Urinary bladder (tissue), 4 donors: Measurements from ENCODE around the gene APP. TPM values are rescaled to one million over a fixed set of nuclear protein-coding genes. Genes with fewer than 3 reads are reported as not detected.

Source experiments
- DNase-seq: peaks from one replicate; pipeline ENCODE4 v3.0.0-alpha.2; 2015; ENCODE audit errors: extremely low spot score
- H3K27ac ChIP-seq: one replicate; pipeline ENCODE4 v1.5.1; 2013; ENCODE audit warnings: low read depth, mild to moderate bottlenecking, moderate library complexity
- H3K36me3 ChIP-seq: one replicate; pipeline ENCODE4 v1.6.1; 2013; ENCODE audit warnings: mild to moderate bottlenecking, moderate library complexity; ENCODE audit not compliant: insufficient read depth
- H3K4me1 ChIP-seq: one replicate; pipeline ENCODE4 v1.6.1; 2013; ENCODE audit warnings: mild to moderate bottlenecking, moderate library complexity; ENCODE audit not compliant: insufficient read depth
- H3K4me3 ChIP-seq: one replicate; pipeline ENCODE4 v1.5.1; 2013; ENCODE audit warnings: low read depth, low read length
- WGBS: extraction: QIAGEN DNeasy Blood & Tissue Kit; methylation state at CpG from one replicate; pipeline ENCODE4 v1.1.7; 2013; 5-methylcytosine and 5-hydroxymethylcytosine counted together
- polyA plus RNA-seq: library from polyadenylated mRNA; stranded (reverse); fragments of 200-250 nt; gene quantifications from one replicate; pipeline ENCODE4 v1.2.3, GENCODE V29; 2013
- total RNA-seq: library from RNA; depleted of rRNA; stranded (reverse); fragments of >200 nt; gene quantifications from one replicate; pipeline ENCODE4 v1.2.3, GENCODE V29; 2014
- donor health status: healthy with polysubstance abuse.
- donor health status: healthy.

APP gene
- total and polyA plus RNA-seq, 2 donors = 269 to 469 TPM

DNA sequence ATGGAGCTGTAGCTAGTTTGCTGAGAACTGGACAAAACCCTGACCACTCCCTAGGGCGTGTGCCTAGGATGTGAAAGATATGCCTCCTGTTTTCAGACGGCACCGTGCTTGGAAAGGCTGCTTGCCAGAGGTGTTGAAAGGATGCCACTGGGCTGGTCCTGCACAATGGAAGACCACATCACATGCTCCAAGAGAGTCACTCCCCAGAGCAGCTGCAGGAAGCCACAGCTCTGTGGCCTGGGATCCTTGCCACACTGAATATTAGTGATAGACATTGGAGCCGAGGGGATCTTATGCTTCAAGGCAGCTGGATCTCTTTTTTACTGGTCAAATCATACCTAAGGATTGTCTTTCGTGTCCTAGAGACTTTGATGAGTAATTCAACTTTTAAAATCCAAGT lies 6.6 kb upstream of the APP start:
- DNase-seq = no peak
- no peak overlapping the region for H3K27ac ChIP-seq
- WGBS = 53% methylated on average over 5 of the region's 5 CpGs

DNA sequence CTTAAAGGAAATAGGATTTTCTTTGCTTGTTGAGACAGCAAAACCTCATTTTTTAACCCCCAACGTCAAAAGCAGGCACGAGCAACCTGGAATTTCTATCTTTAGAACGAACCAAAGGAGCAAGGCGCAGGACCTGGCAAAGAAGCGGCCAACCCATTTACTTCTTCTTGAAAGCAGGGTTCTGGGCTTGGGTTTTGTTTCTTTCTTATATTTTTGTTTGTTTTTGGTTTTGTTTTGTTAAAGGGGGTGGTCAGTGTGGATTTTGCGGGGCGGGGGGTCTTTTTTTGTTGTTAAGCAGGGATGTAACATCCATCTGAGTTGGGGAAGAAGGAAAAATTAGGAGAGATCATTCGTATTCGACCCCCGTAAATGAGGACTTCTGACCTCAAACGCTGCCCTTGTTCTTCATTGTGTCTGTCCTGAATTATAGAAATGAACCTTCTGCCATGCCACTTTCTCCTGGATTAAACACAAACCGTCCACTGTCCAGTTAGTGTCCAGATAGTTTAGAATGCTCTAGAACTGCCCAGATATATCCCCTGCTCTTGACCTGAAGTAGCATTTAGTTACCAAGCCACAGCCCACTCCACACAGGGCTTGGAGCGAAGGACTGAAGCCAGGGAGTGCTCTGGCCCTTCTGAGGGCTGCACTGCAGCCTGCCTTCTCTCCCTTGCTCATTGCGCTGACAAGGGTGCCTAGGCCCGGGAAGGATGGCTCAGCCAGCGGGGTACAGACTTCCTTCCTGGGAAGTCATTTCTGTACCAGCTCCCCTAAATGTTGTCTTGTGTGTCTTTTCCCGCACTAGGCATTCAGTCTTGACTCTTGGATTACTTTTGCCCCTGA lies 909 bp upstream of the APP start:
- no peak for DNase-seq
- Histone ChIP-seq H3K36me3 (no peaks in the 10 kb centered on the region), H3K4me3 (peak overlapping the region; percentile 72), H3K4me1 (no peaks in the 10 kb centered on the region), H3K27ac (no peak overlapping the region)
- 64% methylated on average over 17 of the region's 17 CpGs for WGBS

More for the DNA sequence above, 6.6 kb upstream of the APP start:
- Histone ChIP-seq H3K4me1 (no peaks in the 10 kb centered on the region), H3K4me3 (no peak overlapping the region), H3K36me3 (no peaks in the 10 kb centered on the region)

GRCh38 chr21:26169611-26170470 lies 729 bp downstream of the APP start:
- under 1% methylated on average over 80 of the region's 80 CpGs for WGBS
- no peaks in the 10 kb centered on the region for H3K4me1 ChIP-seq
- DNase-seq = no peak

DNA sequence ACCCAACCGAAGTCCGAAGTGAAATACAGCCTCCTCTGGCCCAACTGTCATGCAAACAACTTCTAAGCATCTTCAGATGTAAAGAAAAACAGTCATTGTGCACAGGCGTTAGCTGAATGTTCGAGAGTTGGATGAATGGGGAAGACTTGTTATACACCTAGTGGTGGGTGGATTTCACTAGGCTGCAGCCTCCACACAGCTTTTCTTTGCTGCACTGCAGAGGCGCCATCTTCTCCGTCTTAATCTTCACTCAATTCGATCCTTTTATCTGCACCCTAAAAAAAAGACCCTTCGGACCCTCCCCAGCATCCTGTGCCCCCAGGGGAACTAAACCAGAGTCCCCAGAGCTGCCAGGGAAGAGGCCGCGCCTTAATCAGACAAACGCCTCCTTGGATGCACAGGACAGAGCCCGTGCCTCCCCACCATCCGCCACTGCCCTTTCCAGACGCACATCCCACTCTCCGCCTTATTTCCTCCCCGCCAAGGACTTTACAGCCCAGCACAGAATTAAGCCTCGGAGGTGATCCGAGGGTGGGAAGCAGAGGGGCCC lies 1.4 kb downstream of the APP start:
- Histone ChIP-seq H3K4me1 (no peaks in the 10 kb centered on the region), H3K4me3 (peak overlapping the region; percentile 72), H3K36me3 (no peaks in the 10 kb centered on the region), H3K27ac (peak overlapping the region; percentile 91)
- DNase-seq = peak; percentile 42
- under 1% methylated on average over 18 of the region's 18 CpGs for WGBS

More at GRCh38 chr21:26169611-26170470, 729 bp downstream of the APP start:
- Histone ChIP-seq H3K36me3 (no peaks in the 10 kb centered on the region), H3K27ac (peak overlapping the region; percentile 91), H3K4me3 (peak overlapping the region; percentile 72)

- no peaks in the 10 kb centered on the region for H3K4me1 ChIP-seq
- 69% methylated on average over 4 of the region's 4 CpGs for WGBS
- no peak overlapping the region for H3K27ac ChIP-seq
- no peak for DNase-seq
- no peaks in the 10 kb centered on the region for H3K36me3 ChIP-seq
- no peak overlapping the region for H3K4me3 ChIP-seq
Observed at GRCh38 chr21:26168371-26168770, 2.2 kb downstream of the APP start.

DNA sequence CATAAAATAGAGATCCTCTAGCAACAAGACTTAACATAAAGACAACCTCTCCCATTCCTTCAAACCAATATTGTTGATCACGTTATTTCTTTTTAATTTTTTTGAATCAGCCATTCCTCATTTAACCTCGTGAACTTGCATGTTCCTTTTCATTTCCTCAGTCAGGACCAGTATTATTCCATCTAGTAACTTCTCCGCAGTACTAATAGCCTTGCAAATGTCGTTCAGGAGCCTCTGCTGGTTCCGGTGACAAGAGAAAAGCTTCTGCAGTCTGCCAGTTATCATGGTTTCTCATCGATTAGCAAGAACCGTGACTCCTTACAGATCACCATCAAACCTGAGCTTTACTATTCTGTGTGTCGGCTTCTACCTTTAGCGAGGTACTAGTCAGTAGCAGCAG lies 3.0 kb downstream of the APP start:
- H3K36me3 ChIP-seq = no peaks in the 10 kb centered on the region
- H3K4me1 ChIP-seq = no peaks in the 10 kb centered on the region
- no peak overlapping the region for H3K27ac ChIP-seq
- WGBS = 70% methylated on average over 9 of the region's 9 CpGs
- no peak overlapping the region for H3K4me3 ChIP-seq
- DNase-seq = no peak

DNA sequence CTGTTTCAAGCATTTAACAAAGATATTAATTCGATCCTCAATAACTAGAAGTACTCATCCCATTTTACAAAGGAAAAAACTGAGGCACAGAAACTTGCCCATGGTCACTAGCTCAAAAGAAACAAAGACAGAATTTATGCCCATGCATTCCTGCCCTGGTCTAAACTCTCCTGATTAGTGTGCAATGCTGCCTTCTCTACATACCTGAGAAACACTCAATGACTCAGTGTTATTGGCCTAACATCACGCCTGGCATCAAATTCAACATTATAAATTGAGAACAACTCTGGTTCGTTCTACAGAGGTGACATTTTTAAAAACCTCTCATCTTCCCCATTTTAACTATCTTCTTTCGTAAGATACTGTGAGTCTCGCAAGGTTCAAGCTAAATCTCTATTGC lies 5.2 kb downstream of the APP start:
- no peaks in the 10 kb centered on the region for H3K4me1 ChIP-seq
- no peak overlapping the region for H3K27ac ChIP-seq
- WGBS = 83% methylated on average over 5 of the region's 5 CpGs
- DNase-seq = no peak
- no peak overlapping the region for H3K4me3 ChIP-seq
- H3K36me3 ChIP-seq = no peaks in the 10 kb centered on the region

GRCh38 chr21:26164311-26164710 lies 6.3 kb downstream of the APP start:
- Histone ChIP-seq H3K36me3 (no peaks in the 10 kb centered on the region), H3K4me1 (no peaks in the 10 kb centered on the region), H3K27ac (no peak overlapping the region), H3K4me3 (no peak overlapping the region)
- no peak for DNase-seq
- 60% methylated on average over 2 of the region's 2 CpGs for WGBS

- H3K27ac ChIP-seq = no peak overlapping the region
- H3K36me3 ChIP-seq = no peaks in the 10 kb centered on the region
- no peak overlapping the region for H3K4me3 ChIP-seq
- 97% methylated on average over 4 of the region's 4 CpGs for WGBS
- H3K4me1 ChIP-seq = no peaks in the 10 kb centered on the region
- DNase-seq = no peak
Observed at GRCh38 chr21:26162081-26162480, 8.5 kb downstream of the APP start.

GRCh38 chr21:26159869-26160268 lies 10.7 kb downstream of the APP start:
- no peak for DNase-seq
- H3K36me3 ChIP-seq = no peaks in the 10 kb centered on the region
- no peaks in the 10 kb centered on the region for H3K4me1 ChIP-seq
- H3K4me3 ChIP-seq = no peak overlapping the region
- WGBS = 97% methylated on average over 1 of the region's 1 CpG
- H3K27ac ChIP-seq = no peak overlapping the region

DNA sequence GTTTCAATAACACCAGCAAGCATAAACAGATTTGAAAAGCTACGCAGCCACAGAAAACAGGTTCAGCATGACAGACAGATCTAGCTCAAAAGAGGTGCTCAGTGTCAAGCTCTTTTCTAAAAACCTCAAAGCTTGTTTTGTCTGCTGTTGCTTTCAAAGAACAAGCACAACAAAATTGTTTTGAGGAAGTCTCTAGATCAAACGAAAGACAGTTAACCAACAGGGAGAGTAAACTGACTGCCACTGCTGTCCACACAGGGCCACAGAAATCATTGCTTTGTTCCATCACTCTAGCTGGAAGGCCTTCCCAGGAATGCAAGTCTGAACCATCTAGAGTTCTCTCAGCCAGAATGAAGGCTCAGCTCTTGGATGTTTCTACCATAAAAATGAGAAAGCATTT lies 12.8 kb downstream of the APP start:
- no peak overlapping the region for H3K27ac ChIP-seq

GRCh38 chr21:26154753-26155152 lies 15.8 kb downstream of the APP start:
- WGBS = 87% methylated on average over 4 of the region's 4 CpGs
- Histone ChIP-seq H3K4me1 (no peaks in the 10 kb centered on the region), H3K4me3 (no peak overlapping the region), H3K27ac (no peak overlapping the region), H3K36me3 (no peaks in the 10 kb centered on the region)
- DNase-seq = no peak

More for the DNA sequence above, 12.8 kb downstream of the APP start:
- DNase-seq = no peak
- whole genome bisulfite sequencing = 70% methylated on average over 2 of the region's 2 CpGs
- Histone ChIP-seq H3K36me3 (no peaks in the 10 kb centered on the region), H3K4me1 (no peaks in the 10 kb centered on the region), H3K4me3 (no peak overlapping the region)

- no peak for DNase-seq
- Histone ChIP-seq H3K36me3 (no peaks in the 10 kb centered on the region), H3K4me3 (no peak overlapping the region), H3K27ac (no peak overlapping the region), H3K4me1 (no peaks in the 10 kb centered on the region)
- 43% methylated on average over 1 of the region's 1 CpG for WGBS
Observed at GRCh38 chr21:26153758-26154157, 16.8 kb downstream of the APP start.
